ENCODE data around the gene ADAMTSL4.
"Not testable (repeated sequence)": the region's sequence is repeated elsewhere in the genome, so short reads cannot be mapped to it uniquely, and the experiment has no call there.

GRCh38 chr1:150580966-150581365, 31.8 kb downstream of the ADAMTSL4 start:
- not testable (repeated sequence) for TF ChIP-seq CTCF, POLR2A, EP300 (IDR thresholded peaks at IDR 0.05)
